Spleen (tissue), 7 donors: ENCODE data around the gene JMJD4.

Experiments
- CTCF ChIP-seq, 11 experiments: fragments of 200-600 bp in 7 of 11; fragments of 450-650 bp in 4 of 11; sonication (generic) in 4 of 11; IDR thresholded peaks in 8 of 11; conservative IDR thresholded peaks in 3 of 11; 1 replicate in 7 of 11; 2 replicates in 4 of 11; pipeline versions ENCODE4 v1.4.0 to v1.8.0; 2016 to 2021; ENCODE audit warnings: antibody characterized with exemption in 11 of 11, inconsistent platforms in 4 of 11, mild to moderate bottlenecking in 1 of 11
- POLR2A ChIP-seq, 3 donors: fragments of 450-650 bp; IDR thresholded peaks; one replicate each; pipeline ENCODE4 v1.5.1; 2017; ENCODE audit warnings: antibody characterized with exemption in 3 of 3, mild to moderate bottlenecking in 1 of 3
- POLR2AphosphoS5 ChIP-seq, 3 donors: sonication (generic); formaldehyde crosslinking; IDR thresholded peaks; one replicate each; pipeline ENCODE4 v1.5.1; 2017; ENCODE audit warnings: antibody characterized with exemption in 3 of 3
- donor health status: DM: no; HTN: no; CAD: no; lungs with moderate emphysema.
- donor health status: DM: no; HTN: no; CAD: no.
- donor health status: DM: no; HTN: no; CAD: no.

GRCh38 chr1:227753999-227754711, 19.1 kb upstream of the JMJD4 start:
- TF ChIP-seq CTCF (IDR thresholded peaks at IDR 0.05 in 8 of 11, conservative IDR thresholded peaks at IDR 0.05 in 3 of 11) (no peak), POLR2A (IDR thresholded peaks at IDR 0.05) (no peak), POLR2AphosphoS5 (IDR thresholded peaks at IDR 0.05) (no peak)
